Liver (tissue), 9 donors: ENCODE measurements around the gene APRT. TPM values are rescaled to one million over a fixed set of nuclear protein-coding genes. Genes with fewer than 3 reads are reported as not detected.
"Not testable (repeated sequence)": the region's sequence is repeated elsewhere in the genome, so short reads cannot be mapped to it uniquely, and the experiment has no call there.

Experiments used
- DNase-seq: peaks from one replicate; pipeline ENCODE4 v3.0.0-alpha.2; 2017; ENCODE audit warnings: low spot score
- H3K27ac ChIP-seq, 2 donors: one replicate each; pipeline ENCODE4 v1.7.0; 2013; ENCODE audit warnings: inconsistent platforms in 2 of 2, low read length in 2 of 2, control low read depth in 1 of 2, low read depth in 1 of 2, mild to moderate bottlenecking in 1 of 2
- H3K27me3 ChIP-seq, 4 donors: one replicate each; pipeline versions ENCODE4 v1.6.1 to v1.7.0; 2013; ENCODE audit warnings: low read length in 3 of 4, inconsistent platforms in 1 of 4, mild to moderate bottlenecking in 1 of 4, moderate library complexity in 1 of 4; ENCODE audit not compliant: control insufficient read depth in 4 of 4, insufficient read depth in 4 of 4
- H3K36me3 ChIP-seq, 4 donors: one replicate each; pipeline versions ENCODE4 v1.6.1 to v1.7.0; 2013; ENCODE audit warnings: low read length in 3 of 4, mild to moderate bottlenecking in 3 of 4, low read depth in 1 of 4, moderate library complexity in 1 of 4; ENCODE audit not compliant: control insufficient read depth in 4 of 4, insufficient read depth in 3 of 4
- H3K4me1 ChIP-seq, 4 donors: one replicate each; pipeline versions ENCODE4 v1.6.1 to v1.7.0; 2013; ENCODE audit warnings: low read length in 3 of 4, mild to moderate bottlenecking in 3 of 4, moderate library complexity in 1 of 4; ENCODE audit not compliant: control insufficient read depth in 4 of 4, insufficient read depth in 4 of 4
- H3K4me3 ChIP-seq, 3 donors: one replicate each; pipeline versions ENCODE4 v1.6.1 to v1.7.0; 2013; ENCODE audit warnings: low read length in 3 of 3, control low read depth in 1 of 3, low read depth in 1 of 3, mild to moderate bottlenecking in 1 of 3
- H3K9ac ChIP-seq, 2 donors: one replicate each; pipeline ENCODE4 v1.7.0; 2013; ENCODE audit warnings: low read length in 2 of 2, mild to moderate bottlenecking in 2 of 2, moderate library complexity in 2 of 2, control low read depth in 1 of 2, low read depth in 1 of 2
- H3K9me3 ChIP-seq, 4 donors: one replicate each; pipeline versions ENCODE4 v1.6.1 to v1.7.0; 2013; ENCODE audit warnings: low read length in 3 of 4; ENCODE audit not compliant: control insufficient read depth in 4 of 4
- CTCF ChIP-seq: fragments of 150-350 bp; IDR thresholded peaks from 2 replicates; pipeline ENCODE4 v1.5.1; 2017; ENCODE audit warnings: improper control_type of control experiment, low read depth, low read length; ENCODE audit not compliant: missing input control
- EGR1 ChIP-seq, 2 donors: IDR thresholded peaks; 2 replicates each; pipeline ENCODE4 v1.6.1; 2016 to 2018; ENCODE audit warnings: antibody characterized with exemption in 2 of 2, low read depth in 2 of 2
- FOXA1 ChIP-seq: IDR thresholded peaks from 2 replicates; pipeline ENCODE4 v1.6.1; 2016; ENCODE audit warnings: antibody characterized with exemption
- FOXA2 ChIP-seq: IDR thresholded peaks from 2 replicates; pipeline ENCODE4 v1.6.1; 2016; ENCODE audit warnings: antibody characterized with exemption
- HNF4A ChIP-seq, 2 donors: conservative IDR thresholded peaks; 2 replicates each; pipeline ENCODE4 v1.6.1; 2016; ENCODE audit warnings: antibody characterized with exemption in 2 of 2, mild to moderate bottlenecking in 2 of 2
- HNF4G ChIP-seq: IDR thresholded peaks from 2 replicates; pipeline ENCODE4 v1.6.1; 2016; ENCODE audit warnings: antibody characterized with exemption
- JUND ChIP-seq, 2 donors: IDR thresholded peaks; 2 replicates each; pipeline ENCODE4 v1.6.1; 2016; ENCODE audit warnings: antibody characterized with exemption in 2 of 2
- MAX ChIP-seq: IDR thresholded peaks from 2 replicates; pipeline ENCODE4 v1.6.1; 2016; ENCODE audit warnings: antibody characterized with exemption
- NR2F2 ChIP-seq: IDR thresholded peaks from 2 replicates; pipeline ENCODE4 v1.6.1; 2016; ENCODE audit warnings: antibody characterized with exemption
- RAD21 ChIP-seq, 2 donors: IDR thresholded peaks; 2 replicates each; pipeline ENCODE4 v1.6.1; 2016; ENCODE audit warnings: antibody characterized with exemption in 2 of 2, mild to moderate bottlenecking in 2 of 2
- REST ChIP-seq: IDR thresholded peaks from 2 replicates; pipeline ENCODE4 v1.6.1; 2016; ENCODE audit warnings: antibody characterized with exemption, mild to moderate bottlenecking
- RXRA ChIP-seq, 2 donors: IDR thresholded peaks; 2 replicates each; pipeline ENCODE4 v1.6.1; 2017 to 2018; ENCODE audit warnings: antibody characterized with exemption in 2 of 2, mild to moderate bottlenecking in 1 of 2
- TAF1 ChIP-seq: conservative IDR thresholded peaks from 2 replicates; pipeline ENCODE4 v1.6.1; 2016; ENCODE audit warnings: antibody characterized with exemption, mild to moderate bottlenecking
- YY1 ChIP-seq: IDR thresholded peaks from 2 replicates; pipeline ENCODE4 v1.6.1; 2016; ENCODE audit warnings: antibody characterized with exemption, mild to moderate bottlenecking
- WGBS: extraction: QIAGEN DNeasy Blood & Tissue Kit; methylation state at CpG from one replicate; pipeline ENCODE4 v1.1.7; 2013; 5-methylcytosine and 5-hydroxymethylcytosine counted together
- polyA plus RNA-seq, 2 donors: library from polyadenylated mRNA; stranded (reverse) in 1 of 2; unstranded in 1 of 2; fragments of 200-250 nt in 1 of 2; fragments of >200 nt in 1 of 2; fragmentation: Nextera tagmentation in 1 of 2; extraction: Ambion mirVana in 1 of 2; gene quantifications; one replicate each; pipeline versions ENCODE4 v1.2.1 to v1.2.3, GENCODE V29; 2013 to 2015
- total RNA-seq, 2 donors: library from RNA; depleted of rRNA; stranded (reverse); fragments of >200 nt; gene quantifications; one replicate each; pipeline ENCODE4 v1.2.3, GENCODE V29; 2014
- donor health status: healthy.
- donor health status: healthy.
- donor health status: healthy.
- donor health status: healthy.
- donor health status: healthy.

The APRT gene
- total and polyA plus RNA-seq, 4 donors, result 27.9 to 160 (median 94.4) TPM

GRCh38 chr16:88824256-88825077, 12.7 kb upstream of the APRT start (continued):
- TF ChIP-seq TAF1 (no peak), RAD21 (IDR thresholded peaks at IDR 0.05) (no peak), RXRA (IDR thresholded peaks at IDR 0.05) (no peak), CTCF (no peak), HNF4A (conservative IDR thresholded peaks at IDR 0.05) (no peak)

GRCh38 chr16:88823646-88824045, 11.9 kb upstream of the APRT start:
- not testable (repeated sequence) for H3K27ac ChIP-seq, H3K4me3 ChIP-seq, H3K9me3 ChIP-seq, DNase-seq, H3K4me1 ChIP-seq, H3K9ac ChIP-seq, H3K27me3 ChIP-seq
- peaks cover 0 to 25% (median 8%) of the 10 kb centered on the region in 4 donors for H3K36me3 ChIP-seq
- 98% methylated on average over 29 of the region's 31 CpGs for WGBS

GRCh38 chr16:88822281-88823040, 10.7 kb upstream of the APRT start:
- H3K4me1 ChIP-seq, result no peaks in the 10 kb centered on the region
- DNase-seq, result no peak
- H3K36me3 ChIP-seq, result peaks cover 0 to 19% (median 5%) of the 10 kb centered on the region in 4 donors
- no peaks in the 10 kb centered on the region for H3K9me3 ChIP-seq
- H3K27ac ChIP-seq, result no peak overlapping the region
- no peak overlapping the region for H3K9ac ChIP-seq
- WGBS, result 94% methylated on average over 24 of the region's 24 CpGs
- no peaks in the 10 kb centered on the region for H3K27me3 ChIP-seq
- TF ChIP-seq NR2F2 (no peak), FOXA2 (no peak), JUND (IDR thresholded peaks at IDR 0.05) (no peak)
- H3K4me3 ChIP-seq, result no peak overlapping the region

- Histone ChIP-seq H3K4me3 (no peak overlapping the region), H3K27ac (no peak overlapping the region), H3K9me3 (no peaks in the 10 kb centered on the region), H3K27me3 (no peaks in the 10 kb centered on the region), H3K36me3 (peaks cover 0 to 19% (median 4%) of the 10 kb centered on the region in 4 donors), H3K9ac (no peak overlapping the region), H3K4me1 (no peaks in the 10 kb centered on the region)
- WGBS, result 90% methylated on average over 22 of the region's 22 CpGs
- no peak for DNase-seq
- no peak for TF ChIP-seq YY1
- TF ChIP-seq NR2F2, result no peak
- no peak for TF ChIP-seq HNF4G
- TF ChIP-seq EGR1 (IDR thresholded peaks at IDR 0.05; ENCODE audit: low read depth in 2 of 2), result no peak
- TF ChIP-seq MAX, result no peak
- no peak for TF ChIP-seq RAD21 (IDR thresholded peaks at IDR 0.05)
- no peak for TF ChIP-seq CTCF
- TF ChIP-seq REST, result no peak
- TF ChIP-seq FOXA1, result no peak
- no peak for TF ChIP-seq HNF4A (conservative IDR thresholded peaks at IDR 0.05)
- no peak for TF ChIP-seq TAF1
These were observed 9.6 kb upstream of the APRT start for GRCh38 chr16:88821168-88821850.
